ENCODE results near the gene PLXNA2.

PLXNA2 gene

GRCh38 chr1:208057056-208057455 lies 187.1 kb downstream of the PLXNA2 start:
- no peak for DNase-seq

GRCh38 chr1:208055535-208055934 lies 188.6 kb downstream of the PLXNA2 start:
- DNase-seq = no peak

GRCh38 chr1:208054911-208055379 lies 189.2 kb downstream of the PLXNA2 start:
- no peak for DNase-seq

- DNase-seq = no peak
These were observed 189.7 kb downstream of the PLXNA2 start for GRCh38 chr1:208054485-208054884.

- DNase-seq = no peak
These were observed 190.5 kb downstream of the PLXNA2 start for GRCh38 chr1:208053661-208054060.

GRCh38 chr1:208052926-208053407 lies 191.2 kb downstream of the PLXNA2 start:
- DNase-seq = no peak

- no peak for DNase-seq
These were observed 192.0 kb downstream of the PLXNA2 start for GRCh38 chr1:208052135-208052534.

- DNase-seq = no peak
These were observed 192.5 kb downstream of the PLXNA2 start for GRCh38 chr1:208051651-208052050.

- no peak for DNase-seq
These were observed 195.3 kb downstream of the PLXNA2 start for GRCh38 chr1:208048904-208049303.

GRCh38 chr1:208047975-208048374 lies 196.2 kb downstream of the PLXNA2 start:
- DNase-seq = no peak

GRCh38 chr1:208047476-208047934 lies 196.7 kb downstream of the PLXNA2 start:
- DNase-seq = no peak

GRCh38 chr1:208045463-208046260 lies 198.5 kb downstream of the PLXNA2 start:
- DNase-seq = no peak

GRCh38 chr1:208044589-208045462 lies 199.4 kb downstream of the PLXNA2 start:
- DNase-seq = no peak

GRCh38 chr1:208043691-208044181 lies 200.4 kb downstream of the PLXNA2 start:
- no peak for DNase-seq

GRCh38 chr1:208042868-208043267 lies 201.3 kb downstream of the PLXNA2 start:
- DNase-seq = no peak

- no peak for DNase-seq
These were observed 202.1 kb downstream of the PLXNA2 start for GRCh38 chr1:208042041-208042615.

GRCh38 chr1:208041505-208041904 lies 202.7 kb downstream of the PLXNA2 start:
- no peak for DNase-seq

GRCh38 chr1:208040821-208041297 lies 203.3 kb downstream of the PLXNA2 start:
- DNase-seq = no peak

- no peak for DNase-seq
These were observed 204.4 kb downstream of the PLXNA2 start for GRCh38 chr1:208039536-208040332.

- no peak for DNase-seq
These were observed 205.9 kb downstream of the PLXNA2 start for GRCh38 chr1:208038303-208038702.

GRCh38 chr1:208036918-208037766 lies 207.0 kb downstream of the PLXNA2 start:
- no peak for DNase-seq
